ENCODE data around the gene SLC35A2. TPM values are rescaled to one million over a fixed set of nuclear protein-coding genes. Genes with fewer than 3 reads are reported as not detected.

SLC35A2 gene
- total RNA-seq = 10 to 100 TPM; 12.6 to 18.7 (median 18.5) TPM

DNA sequence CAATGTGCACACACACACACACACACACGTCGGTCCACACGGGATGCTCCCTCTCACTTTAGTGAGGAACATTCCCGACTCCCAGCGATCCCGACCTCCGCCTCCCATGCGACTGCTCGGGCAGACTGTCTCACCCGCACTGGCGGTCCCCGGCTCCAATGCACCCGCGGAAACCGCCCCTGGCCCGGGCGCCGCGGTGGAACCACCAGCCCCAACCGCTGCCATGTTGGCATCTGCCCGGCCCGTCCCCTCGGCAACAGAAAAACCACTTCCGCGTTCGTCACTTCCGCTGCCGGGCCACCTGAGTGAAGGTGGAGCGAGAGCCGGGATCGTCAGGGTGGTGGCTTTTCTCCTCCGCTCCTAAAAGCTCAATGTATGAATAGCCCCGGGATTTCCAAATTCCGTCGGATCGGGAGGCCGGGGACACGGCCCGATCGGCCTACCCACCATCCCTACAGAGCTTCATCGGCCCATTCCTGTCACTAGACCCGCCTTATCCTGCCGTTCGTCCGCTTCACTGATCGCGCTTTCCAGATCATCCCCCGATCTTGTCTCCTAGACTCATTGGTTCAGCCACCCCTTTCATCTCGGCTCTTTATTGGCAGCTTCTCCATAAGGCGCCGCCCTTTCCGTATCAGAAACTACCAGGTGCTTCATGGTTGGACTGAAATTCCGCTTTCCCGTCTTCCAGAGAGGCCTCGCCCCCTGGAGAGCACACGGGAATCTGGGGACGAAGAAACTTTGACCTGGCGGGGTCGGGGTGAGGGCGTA is at the start of gene SLC35A2:
Gene SLC35A2, minus strand, starts transcription at position 235 of the 771 bp plus-strand sequence. Its CDS starts 10 bp downstream, at position 225.
- Histone ChIP-seq H3K9me3 (no peaks in the 10 kb centered on the region), H3K27ac (peak within 1 kb of the TSS; percentile 73 to 86 (median 83)), H3K4me1 (peaks cover 7 to 8% of the 10 kb centered on the region in 2 donors), H3K36me3 (no peaks in the 10 kb centered on the region), H3K4me3 (peak within 1 kb of the TSS; percentile 72 to 87 (median 76)), H3K27me3 (no peaks in the 10 kb centered on the region)
- ATAC-seq (peak; percentile 91 to 92), DNase-seq (peak; percentile 43 to 66)
- TF ChIP-seq, protein P1, sequence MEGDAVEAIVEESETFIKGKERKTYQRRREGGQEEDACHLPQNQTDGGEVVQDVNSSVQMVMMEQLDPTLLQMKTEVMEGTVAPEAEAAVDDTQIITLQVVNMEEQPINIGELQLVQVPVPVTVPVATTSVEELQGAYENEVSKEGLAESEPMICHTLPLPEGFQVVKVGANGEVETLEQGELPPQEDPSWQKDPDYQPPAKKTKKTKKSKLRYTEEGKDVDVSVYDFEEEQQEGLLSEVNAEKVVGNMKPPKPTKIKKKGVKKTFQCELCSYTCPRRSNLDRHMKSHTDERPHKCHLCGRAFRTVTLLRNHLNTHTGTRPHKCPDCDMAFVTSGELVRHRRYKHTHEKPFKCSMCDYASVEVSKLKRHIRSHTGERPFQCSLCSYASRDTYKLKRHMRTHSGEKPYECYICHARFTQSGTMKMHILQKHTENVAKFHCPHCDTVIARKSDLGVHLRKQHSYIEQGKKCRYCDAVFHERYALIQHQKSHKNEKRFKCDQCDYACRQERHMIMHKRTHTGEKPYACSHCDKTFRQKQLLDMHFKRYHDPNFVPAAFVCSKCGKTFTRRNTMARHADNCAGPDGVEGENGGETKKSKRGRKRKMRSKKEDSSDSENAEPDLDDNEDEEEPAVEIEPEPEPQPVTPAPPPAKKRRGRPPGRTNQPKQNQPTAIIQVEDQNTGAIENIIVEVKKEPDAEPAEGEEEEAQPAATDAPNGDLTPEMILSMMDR (IDR thresholded peaks at IDR 0.05 in 4 of 5, conservative IDR thresholded peaks at IDR 0.05 in 1 of 5) = no peak
- TF ChIP-seq POLR2A (IDR thresholded peaks at IDR 0.05) = peak; percentile 66 to 71
- intact Hi-C loops (cut with DNase I; ENCODE audit: low total_unique reads) (no loop called here), in situ Hi-C loops (cut with MboI; ENCODE audit: low sequenced_read_pairs in 4 of 4) (no loop called here)

DNA sequence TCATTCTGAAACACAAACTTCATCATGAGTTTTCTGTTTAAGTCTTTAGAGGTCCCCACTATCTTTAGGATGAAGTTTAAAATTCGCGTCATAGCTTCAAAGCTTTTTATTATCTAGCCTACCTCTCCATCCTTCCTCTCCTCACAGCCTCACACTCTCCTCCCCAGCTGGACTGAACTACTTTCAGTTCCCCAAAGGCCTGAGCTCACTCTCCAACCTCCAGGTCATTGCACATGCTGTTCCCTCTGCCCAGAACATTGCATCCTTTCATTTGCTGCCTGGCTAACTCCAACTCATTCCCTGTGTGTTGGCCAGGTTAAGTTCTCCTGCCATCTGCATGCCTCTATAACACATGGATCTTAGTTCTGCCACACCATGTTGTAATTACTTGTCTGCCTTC is 48.8 kb upstream of the SLC35A2 start:
- Histone ChIP-seq H3K27ac (peak overlapping the region in 2 of 4 donors; percentile 95), H3K36me3 (no peaks in the 10 kb centered on the region)
- DNase-seq = peak in 1 of 2 donors; percentile 49

GRCh38 chrX:48958635-48959094 is 47.2 kb upstream of the SLC35A2 start:
- peak overlapping the region; percentile 86 to 95 (median 94) for H3K27ac ChIP-seq

More for the DNA sequence above, 48.8 kb upstream of the SLC35A2 start:
- Histone ChIP-seq H3K4me3 (no peak overlapping the region), H3K27me3 (no peaks in the 10 kb centered on the region), H3K9me3 (no peaks in the 10 kb centered on the region), H3K4me1 (peaks cover 5 to 12% of the 10 kb centered on the region in 2 donors)
- no peak for TF ChIP-seq POLR2A (IDR thresholded peaks at IDR 0.05)
- TF ChIP-seq, protein P1 (IDR thresholded peaks at IDR 0.05 in 4 of 5, conservative IDR thresholded peaks at IDR 0.05 in 1 of 5) = no peak
- no peak for ATAC-seq
- intact Hi-C loops (cut with DNase I; ENCODE audit: low total_unique reads) = no loop called here
- in situ Hi-C loops (cut with MboI; ENCODE audit: low sequenced_read_pairs in 4 of 4) = loop anchor here in 1 of 4 donors (5.0 kb wide), 1 partner anchor 82 kb away; the partner anchor contains the start of gene TFE3

GRCh38 chrX:48957827-48958634 is 46.6 kb upstream of the SLC35A2 start:
- Histone ChIP-seq H3K36me3 (no peaks in the 10 kb centered on the region), H3K9me3 (no peaks in the 10 kb centered on the region), H3K4me1 (peaks cover 9 to 15% of the 10 kb centered on the region in 2 donors), H3K27me3 (no peaks in the 10 kb centered on the region), H3K4me3 (peak overlapping the region; percentile 59 to 75 (median 66)), H3K27ac (peak overlapping the region; percentile 86 to 95 (median 94))
- DNase-seq (peak; percentile 95 to 98), ATAC-seq (peak; percentile 86)
- TF ChIP-seq, protein P1 (IDR thresholded peaks at IDR 0.05 in 4 of 5, conservative IDR thresholded peaks at IDR 0.05 in 1 of 5) = no peak
- TF ChIP-seq POLR2A (IDR thresholded peaks at IDR 0.05) = peak; percentile 50 to 64
- in situ Hi-C loops (cut with MboI; ENCODE audit: low sequenced_read_pairs in 4 of 4) = no loop called here
- intact Hi-C loops (cut with DNase I; ENCODE audit: low total_unique reads) = loop anchor here (1.0 to 5.0 kb wide), 3 partner anchors 39 to 156 kb away; partner anchors contain the start of genes HDAC6, PIM2 and TFE3

More at GRCh38 chrX:48958635-48959094, 47.2 kb upstream of the SLC35A2 start:
- in situ Hi-C loops (cut with MboI; ENCODE audit: low sequenced_read_pairs in 4 of 4) = no loop called here
- peak; percentile 14 to 32 for ATAC-seq
- Histone ChIP-seq H3K36me3 (no peaks in the 10 kb centered on the region), H3K27me3 (no peaks in the 10 kb centered on the region), H3K4me1 (peaks cover 6 to 12% of the 10 kb centered on the region in 2 donors), H3K4me3 (peak overlapping the region; percentile 58 to 75 (median 63)), H3K9me3 (no peaks in the 10 kb centered on the region)
- intact Hi-C loops (cut with DNase I; ENCODE audit: low total_unique reads) = loop anchor here (1.0 to 5.0 kb wide), 2 partner anchors 85 to 156 kb away; partner anchors contain the start of genes HDAC6 and TFE3
- TF ChIP-seq POLR2A (IDR thresholded peaks at IDR 0.05) = no peak
- TF ChIP-seq, protein P1 (IDR thresholded peaks at IDR 0.05 in 4 of 5, conservative IDR thresholded peaks at IDR 0.05 in 1 of 5) = no peak
- DNase-seq = peak in 1 of 2 donors; percentile 50
